Measurements from ENCODE around the gene ZNF831. TPM values are rescaled to one million over a fixed set of nuclear protein-coding genes. Genes with fewer than 3 reads are reported as not detected.

The ZNF831 gene
- total and polyA plus RNA-seq, 10 of the 15 experiments (the other 5 are each of a cell fraction or from before 2014, with no cell fraction given) = 0.01 to 0.97 (median 0.23) TPM

- Histone ChIP-seq H3K9ac (ENCODE audit: control insufficient read depth, insufficient read depth, low read length) (no peak overlapping the region), H3K27ac (ENCODE audit: control insufficient read depth, insufficient read depth) (no peak overlapping the region), H3K79me2 (ENCODE audit: control insufficient read depth, insufficient read depth, low read length) (no peaks in the 10 kb centered on the region), H3K36me3 (ENCODE audit: control insufficient read depth in 2 of 2, insufficient read depth in 2 of 2, low read length in 1 of 2) (no peaks in the 10 kb centered on the region), H4K20me1 (ENCODE audit: control insufficient read depth, insufficient read depth) (no peaks in the 10 kb centered on the region), H2AFZ (ENCODE audit: control insufficient read depth, low read depth, low read length) (no peak overlapping the region), H3K9me3 (replicated peaks; ENCODE audit: control insufficient read depth, insufficient read depth, low read length) (peaks cover 4% of the 10 kb centered on the region; the same call in 2 of the 3 replicates), H3K4me2 (ENCODE audit: control insufficient read depth, insufficient read depth) (no peak overlapping the region), H3K4me3 (no peak overlapping the region), H3K4me1 (ENCODE audit: control insufficient read depth, insufficient read depth, low read length) (peaks cover 6% of the 10 kb centered on the region), H3K27me3 (replicated peaks in 1 of 2; ENCODE audit: control insufficient read depth in 2 of 2, insufficient read depth in 2 of 2, low read length in 1 of 2) (peaks cover 2 to 15% of the 10 kb centered on the region in 2 experiments)
- no peak for FAIRE-seq
- ChIA-PET SMC1A (ENCODE audit: uncharacterized antibody, unreplicated experiment) (no interaction called here), RAD21 (ENCODE audit: unreplicated experiment) (no interaction called here), CTCF (interaction anchor here (1.0 kb wide), 1 partner anchor 36 kb away, joined by 3 read pairs; no protein-coding TSS in a partner anchor), POLR2A (interaction anchor here (0.6 kb wide), 1 partner anchor 93 kb away, joined by 7 read pairs; no protein-coding TSS in a partner anchor)
- no peak for DNase-seq (ENCODE audit: low read depth, low spot score)
- ATAC-seq = no peak
- BruUV-seq (replicated peaks) = no TSS peak
- intact Hi-C loops (cut with micrococcal nuclease; ENCODE audit: unreplicated experiment) (no loop called here), in situ Hi-C loops (cut with MboI) (no loop called here)
- WGBS (ENCODE audit: insufficient coverage, insufficient replicate concordance, low lambda C conversion rate, missing lambda C conversion rate) = 22% methylated on average over 7 of the region's 7 CpGs
- TF ChIP-seq POLR2AphosphoS2 (IDR thresholded peaks at IDR 0.05; ENCODE audit: low read depth, low read length) (no peak), CHD1 (IDR thresholded peaks at IDR 0.05; ENCODE audit: low read depth, low read length) (no peak), SMAD1 (IDR thresholded peaks at IDR 0.05; ENCODE audit: low read depth, partially characterized antibody) (no peak), ZBED1 (IDR thresholded peaks at IDR 0.05; ENCODE audit: borderline replicate concordance) (no peak), CTCF (IDR thresholded peaks at IDR 0.05 in 2 of 3, conservative IDR thresholded peaks at IDR 0.05 in 1 of 3; ENCODE audit: control insufficient read depth in 2 of 3, extremely low read depth in 1 of 3, insufficient read depth in 1 of 3, low read depth in 3 of 3, low read length in 3 of 3) (no peak), TCF7 (IDR thresholded peaks at IDR 0.05; ENCODE audit: borderline replicate concordance) (no peak), IKZF1 (conservative IDR thresholded peaks at IDR 0.05) (no peak), SREBF1 (IDR thresholded peaks at IDR 0.05; ENCODE audit: low read length) (no peak), NR2C2 (IDR thresholded peaks at IDR 0.05; ENCODE audit: borderline replicate concordance, control insufficient read depth, insufficient read length, low read depth) (no peak), USF2 (IDR thresholded peaks at IDR 0.05; ENCODE audit: borderline replicate concordance, low read depth, low read length) (no peak), ZNF207 (IDR thresholded peaks at IDR 0.05; ENCODE audit: borderline replicate concordance) (no peak), PAX5 (IDR thresholded peaks at IDR 0.05; ENCODE audit: borderline replicate concordance, low read depth, low read length) (no peak), USF1 (IDR thresholded peaks at IDR 0.05; ENCODE audit: borderline replicate concordance, extremely low read length, insufficient read depth, low read depth, low read length) (no peak), PRDM15 (CRISPR knock-in tag; IDR thresholded peaks at IDR 0.05) (no peak), SMC3 (IDR thresholded peaks at IDR 0.05; ENCODE audit: borderline replicate concordance, low read length) (no peak), FOS (IDR thresholded peaks at IDR 0.05; ENCODE audit: borderline replicate concordance, extremely low read depth, insufficient read length) (no peak)
These were observed 38.3 kb upstream of the ZNF831 start for GRCh38 chr20:59125332-59125731.

Data from GM12878 (cell line).